ENCODE results near the gene KCNV2.

DNA sequence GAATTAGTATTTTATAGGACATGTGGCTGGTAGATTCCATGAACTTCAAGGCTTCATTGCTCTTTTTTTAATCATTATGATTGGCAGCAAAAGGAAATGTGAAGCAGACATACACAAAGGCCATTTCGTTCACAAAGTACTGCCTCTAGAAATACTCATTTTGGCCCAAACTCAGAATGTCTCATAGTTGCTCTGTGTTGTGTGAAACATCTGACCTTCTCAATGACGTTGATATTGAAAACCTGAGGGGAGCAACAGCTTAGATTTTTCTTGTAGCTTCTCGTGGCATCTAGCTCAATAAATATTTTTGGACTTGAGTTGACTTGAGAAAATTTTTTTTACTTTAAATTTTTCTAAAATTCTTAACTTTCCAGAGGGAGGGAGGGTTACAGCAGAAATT is 12.4 kb downstream of the KCNV2 start:
- TF ChIP-seq, protein P1, sequence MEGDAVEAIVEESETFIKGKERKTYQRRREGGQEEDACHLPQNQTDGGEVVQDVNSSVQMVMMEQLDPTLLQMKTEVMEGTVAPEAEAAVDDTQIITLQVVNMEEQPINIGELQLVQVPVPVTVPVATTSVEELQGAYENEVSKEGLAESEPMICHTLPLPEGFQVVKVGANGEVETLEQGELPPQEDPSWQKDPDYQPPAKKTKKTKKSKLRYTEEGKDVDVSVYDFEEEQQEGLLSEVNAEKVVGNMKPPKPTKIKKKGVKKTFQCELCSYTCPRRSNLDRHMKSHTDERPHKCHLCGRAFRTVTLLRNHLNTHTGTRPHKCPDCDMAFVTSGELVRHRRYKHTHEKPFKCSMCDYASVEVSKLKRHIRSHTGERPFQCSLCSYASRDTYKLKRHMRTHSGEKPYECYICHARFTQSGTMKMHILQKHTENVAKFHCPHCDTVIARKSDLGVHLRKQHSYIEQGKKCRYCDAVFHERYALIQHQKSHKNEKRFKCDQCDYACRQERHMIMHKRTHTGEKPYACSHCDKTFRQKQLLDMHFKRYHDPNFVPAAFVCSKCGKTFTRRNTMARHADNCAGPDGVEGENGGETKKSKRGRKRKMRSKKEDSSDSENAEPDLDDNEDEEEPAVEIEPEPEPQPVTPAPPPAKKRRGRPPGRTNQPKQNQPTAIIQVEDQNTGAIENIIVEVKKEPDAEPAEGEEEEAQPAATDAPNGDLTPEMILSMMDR (IDR thresholded peaks at IDR 0.05; ENCODE audit: low read length): no peak
- TF ChIP-seq EZH2phosphoT487 (IDR thresholded peaks at IDR 0.05; ENCODE audit: low read length): no peak
